OCI-LY3 (cell line): Measurements from ENCODE around the gene MAP2K3.
"Not testable (repeated sequence)": the region's sequence is repeated elsewhere in the genome, so short reads cannot be mapped to it uniquely, and the experiment has no call there.

ENCODE experiments used
- EZH2phosphoT487 ChIP-seq: fragments of 200-600 bp; shearing (Covaris generic); IDR thresholded peaks from 2 replicates; pipeline ENCODE4 v1.6.1; 2018; ENCODE audit warnings: antibody characterized with exemption, mixed run types, low read depth
- TF ChIP-seq, protein P1 (sequence below): fragments of 200-600, 300-600 bp; sonication (generic); IDR thresholded peaks from 2 replicates; pipeline ENCODE4 v1.5.1; 2014; ENCODE audit warnings: antibody characterized with exemption, low read length, low read depth

DNA sequence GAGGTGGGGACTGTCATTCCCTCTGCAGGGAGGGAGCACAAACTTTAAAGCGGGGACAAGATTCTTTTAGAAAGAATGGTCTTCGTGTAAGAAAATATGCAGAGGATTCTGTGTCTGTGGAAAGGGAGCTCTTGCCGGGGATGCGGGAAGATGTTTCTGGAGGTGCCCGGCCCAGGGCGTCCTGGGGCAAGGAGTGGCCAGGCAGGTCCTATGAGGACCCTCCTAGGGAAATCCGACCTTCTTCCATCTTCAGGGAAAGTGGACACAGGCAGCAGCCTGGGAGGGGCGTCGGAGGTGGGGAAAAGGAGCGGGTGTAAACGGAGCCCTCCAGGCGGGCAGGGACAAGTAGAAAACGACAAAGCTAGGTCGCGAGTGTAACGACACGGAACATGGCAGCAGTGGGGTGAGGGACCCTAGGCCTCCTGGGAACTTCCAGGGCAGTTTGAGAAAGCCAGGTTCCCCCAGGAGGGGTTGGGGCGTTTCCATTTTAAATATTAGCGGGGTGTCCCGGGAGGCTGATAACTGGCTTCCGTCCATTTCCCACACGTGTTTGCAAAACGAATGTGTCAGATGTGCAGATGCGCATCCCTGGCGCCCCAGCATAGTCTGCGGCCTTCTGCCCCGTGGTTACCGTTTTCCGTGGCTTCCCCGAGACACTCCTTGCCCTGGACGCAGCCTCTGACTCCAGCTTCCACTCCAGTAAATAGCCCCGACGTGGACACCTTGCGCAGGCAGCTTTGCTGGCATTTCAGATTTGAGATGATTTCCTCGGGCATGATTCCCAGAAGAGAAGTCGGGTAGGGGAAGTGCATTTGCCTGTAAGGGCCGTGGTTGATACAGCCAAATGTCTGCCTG lies 39.0 kb downstream of the MAP2K3 start:
- TF ChIP-seq, protein P1, sequence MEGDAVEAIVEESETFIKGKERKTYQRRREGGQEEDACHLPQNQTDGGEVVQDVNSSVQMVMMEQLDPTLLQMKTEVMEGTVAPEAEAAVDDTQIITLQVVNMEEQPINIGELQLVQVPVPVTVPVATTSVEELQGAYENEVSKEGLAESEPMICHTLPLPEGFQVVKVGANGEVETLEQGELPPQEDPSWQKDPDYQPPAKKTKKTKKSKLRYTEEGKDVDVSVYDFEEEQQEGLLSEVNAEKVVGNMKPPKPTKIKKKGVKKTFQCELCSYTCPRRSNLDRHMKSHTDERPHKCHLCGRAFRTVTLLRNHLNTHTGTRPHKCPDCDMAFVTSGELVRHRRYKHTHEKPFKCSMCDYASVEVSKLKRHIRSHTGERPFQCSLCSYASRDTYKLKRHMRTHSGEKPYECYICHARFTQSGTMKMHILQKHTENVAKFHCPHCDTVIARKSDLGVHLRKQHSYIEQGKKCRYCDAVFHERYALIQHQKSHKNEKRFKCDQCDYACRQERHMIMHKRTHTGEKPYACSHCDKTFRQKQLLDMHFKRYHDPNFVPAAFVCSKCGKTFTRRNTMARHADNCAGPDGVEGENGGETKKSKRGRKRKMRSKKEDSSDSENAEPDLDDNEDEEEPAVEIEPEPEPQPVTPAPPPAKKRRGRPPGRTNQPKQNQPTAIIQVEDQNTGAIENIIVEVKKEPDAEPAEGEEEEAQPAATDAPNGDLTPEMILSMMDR, result not testable (repeated sequence)
- not testable (repeated sequence) for TF ChIP-seq EZH2phosphoT487
